Stimulated activated memory B cell treated with anti-CD40 and anti-IgM and Interleukin-4, amounts not matched to agents 10 μg/mL and 1 μg/mL and 100 μg/mL, for 72 hours (primary cell): Measurements from ENCODE around the gene CLDN4.
A peak's percentile ranks its signal among the peaks of the same experiment; 100 is the strongest.
"Not testable (repeated sequence)": the region's sequence is repeated elsewhere in the genome, so short reads cannot be mapped to it uniquely, and the experiment has no call there.

Source experiments
- ATAC-seq: fragments of 150-1000 bp; cut with Tn5 transposase; 2 replicates; pipeline ENCODE4 v1.10.0; 2021
- H3K27ac Mint-ChIP-seq: one replicate; pipeline ENCODE4 v1.8.0; 2022; ENCODE audit warnings: mild to moderate bottlenecking, mixed read lengths
- H3K27me3 Mint-ChIP-seq: one replicate; pipeline ENCODE4 v1.8.0; 2022; ENCODE audit warnings: mixed read lengths
- H3K36me3 Mint-ChIP-seq: one replicate; pipeline ENCODE4 v1.8.0; 2022; ENCODE audit warnings: mixed read lengths
- H3K4me1 Mint-ChIP-seq: one replicate; pipeline ENCODE4 v1.8.0; 2022; ENCODE audit warnings: mixed read lengths
- H3K4me3 Mint-ChIP-seq: one replicate; pipeline ENCODE4 v1.8.0; 2022; ENCODE audit warnings: mild to moderate bottlenecking, moderate library complexity, mixed read lengths
- H3K9me3 Mint-ChIP-seq: one replicate; pipeline ENCODE4 v1.8.0; 2022; ENCODE audit warnings: mixed read lengths

The CLDN4 gene

DNA sequence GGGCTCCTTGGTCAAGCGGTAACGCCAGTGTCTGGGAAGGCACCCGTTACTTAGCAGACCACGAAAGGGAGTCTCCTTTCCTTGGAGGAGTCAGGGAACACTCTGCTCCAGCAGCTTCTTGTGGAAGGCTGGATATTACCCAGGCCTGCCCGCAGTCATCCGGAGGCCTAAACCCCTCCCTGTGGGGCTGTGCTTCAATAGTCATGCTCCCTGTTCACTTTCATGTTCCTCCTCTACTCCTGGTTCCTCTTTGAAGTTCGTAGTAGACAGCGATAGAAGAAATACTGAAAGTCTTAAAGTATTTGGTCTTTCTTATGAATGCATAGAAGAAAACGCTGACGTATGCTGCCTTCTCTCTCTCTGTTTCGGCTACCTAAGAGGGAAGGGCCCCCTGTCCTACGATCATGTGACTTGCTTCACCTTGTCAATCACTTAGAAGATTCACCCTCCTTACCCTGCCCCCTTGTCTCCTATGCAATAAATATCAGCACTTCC lies 15.0 kb downstream of the CLDN4 start:
- Mint-ChIP-seq H3K4me3 (peak overlapping the region; percentile 30), H3K27me3 (peaks cover 16% of the 10 kb centered on the region), H3K27ac (peak overlapping the region; percentile 57), H3K4me1 (peaks cover 39% of the 10 kb centered on the region)
- H3K36me3 Mint-ChIP-seq, H3K9me3 Mint-ChIP-seq, ATAC-seq: not testable (repeated sequence)

DNA sequence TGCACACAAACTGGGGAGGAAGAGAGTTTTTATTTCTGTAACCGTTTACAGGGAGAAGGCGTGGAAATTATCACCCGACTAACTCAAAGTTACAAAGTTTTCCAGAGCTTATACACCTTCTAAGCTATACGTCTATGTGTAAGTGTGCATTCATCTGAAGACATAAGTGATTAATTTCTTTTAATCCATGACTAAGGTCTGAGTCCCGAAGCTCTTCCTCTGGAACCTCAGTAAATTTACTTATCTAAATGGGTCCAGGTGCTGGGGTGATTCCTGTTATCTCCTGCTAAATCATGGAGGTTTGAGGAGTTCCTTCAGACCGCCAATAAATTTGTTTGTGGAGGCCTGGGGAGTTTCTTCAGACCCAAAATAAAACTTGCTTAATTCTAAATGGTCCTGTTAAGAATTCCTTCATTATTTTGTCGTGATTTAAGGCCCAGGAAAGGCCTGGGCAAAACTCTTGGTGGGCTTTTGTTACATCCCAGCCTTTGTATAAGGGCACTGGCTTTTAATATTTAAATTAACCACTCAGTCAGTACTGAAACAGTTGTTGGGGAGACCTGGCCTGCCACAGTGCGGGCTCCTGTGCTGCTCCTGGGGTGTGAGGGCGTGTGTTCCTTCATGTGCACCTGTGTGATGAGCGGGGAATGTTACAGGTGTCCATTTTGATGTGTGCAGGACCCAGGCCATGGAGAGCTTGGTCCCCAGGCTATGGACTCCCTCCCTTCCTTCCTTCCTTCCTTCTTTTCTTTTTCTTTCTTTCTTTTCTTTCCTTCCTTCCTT lies 17.3 kb downstream of the CLDN4 start:
- Mint-ChIP-seq H3K27me3 (peaks cover 17% of the 10 kb centered on the region), H3K9me3 (no peaks in the 10 kb centered on the region), H3K27ac (no peak overlapping the region), H3K36me3 (no peaks in the 10 kb centered on the region), H3K4me3 (no peak overlapping the region), H3K4me1 (peaks cover 45% of the 10 kb centered on the region)
- no peak for ATAC-seq

GRCh38 chr7:73850781-73851207 lies 20.0 kb downstream of the CLDN4 start:
- Mint-ChIP-seq H3K4me1 (peaks cover 32% of the 10 kb centered on the region), H3K27ac (no peak overlapping the region), H3K9me3 (no peaks in the 10 kb centered on the region), H3K36me3 (no peaks in the 10 kb centered on the region), H3K4me3 (no peak overlapping the region), H3K27me3 (peaks cover 39% of the 10 kb centered on the region)
- ATAC-seq: no peak

DNA sequence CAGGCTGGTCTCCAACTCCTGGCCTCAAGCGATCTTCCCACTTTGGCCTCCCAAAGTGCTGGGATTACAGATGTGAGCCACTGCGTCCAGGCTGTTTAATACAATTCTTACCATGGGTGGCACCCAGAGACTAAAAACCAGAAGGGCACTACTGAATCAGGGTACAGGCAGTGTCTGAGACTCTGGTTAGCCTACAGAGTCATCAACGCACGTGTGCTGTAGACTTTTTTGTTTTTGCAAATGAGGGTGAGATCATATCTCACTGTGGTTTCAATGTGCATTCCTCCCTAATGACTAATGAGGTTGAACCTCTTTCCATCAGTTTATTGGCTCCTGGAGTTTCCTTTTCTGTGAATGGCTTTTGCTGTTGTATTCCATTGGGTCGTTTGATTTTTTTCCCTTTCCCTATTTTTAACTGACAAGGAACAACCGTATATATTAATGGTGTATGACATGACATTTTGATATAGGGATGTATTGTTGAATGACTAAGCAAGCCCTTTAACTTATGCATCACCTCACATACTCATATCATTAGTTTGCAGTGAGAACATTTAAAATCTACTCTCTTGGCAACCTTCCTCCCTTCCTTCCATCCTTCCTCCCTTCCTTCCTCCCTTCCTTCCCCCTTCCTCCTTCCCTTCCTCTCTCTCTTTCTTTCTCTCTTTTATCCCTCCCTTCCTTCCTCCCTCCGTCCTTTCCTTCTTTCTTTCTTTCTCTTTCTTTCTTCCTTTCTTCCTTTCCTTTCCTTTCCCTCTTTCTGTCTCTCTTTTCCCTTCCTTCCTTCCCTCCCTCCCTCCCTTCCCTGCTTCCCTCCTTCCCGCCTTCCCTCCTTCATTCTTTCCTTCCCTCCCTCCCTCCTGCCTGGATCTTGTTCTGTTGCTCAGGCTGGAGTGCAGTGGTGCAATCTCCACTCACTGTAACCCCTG lies 20.9 kb downstream of the CLDN4 start:
- Mint-ChIP-seq H3K4me3 (no peak overlapping the region), H3K4me1 (peaks cover 28% of the 10 kb centered on the region), H3K36me3 (no peaks in the 10 kb centered on the region), H3K27ac (no peak overlapping the region), H3K27me3 (peaks cover 48% of the 10 kb centered on the region), H3K9me3 (no peaks in the 10 kb centered on the region)
- ATAC-seq: peak; percentile 84

GRCh38 chr7:73852500-73852899 lies 21.7 kb downstream of the CLDN4 start:
- peaks cover 56% of the 10 kb centered on the region for H3K27me3 Mint-ChIP-seq

GRCh38 chr7:73856941-73857340 lies 26.1 kb downstream of the CLDN4 start:
- Mint-ChIP-seq H3K36me3 (no peaks in the 10 kb centered on the region), H3K27ac (no peak overlapping the region), H3K4me1 (peaks cover 14% of the 10 kb centered on the region), H3K9me3 (peaks cover 7% of the 10 kb centered on the region), H3K4me3 (no peak overlapping the region), H3K27me3 (peaks cover 79% of the 10 kb centered on the region)
- ATAC-seq: peak; percentile 5

More at GRCh38 chr7:73852500-73852899, 21.7 kb downstream of the CLDN4 start:
- Mint-ChIP-seq H3K4me3 (no peak overlapping the region), H3K27ac (no peak overlapping the region), H3K4me1 (peaks cover 28% of the 10 kb centered on the region), H3K36me3 (no peaks in the 10 kb centered on the region), H3K9me3 (no peaks in the 10 kb centered on the region)
- no peak for ATAC-seq

DNA sequence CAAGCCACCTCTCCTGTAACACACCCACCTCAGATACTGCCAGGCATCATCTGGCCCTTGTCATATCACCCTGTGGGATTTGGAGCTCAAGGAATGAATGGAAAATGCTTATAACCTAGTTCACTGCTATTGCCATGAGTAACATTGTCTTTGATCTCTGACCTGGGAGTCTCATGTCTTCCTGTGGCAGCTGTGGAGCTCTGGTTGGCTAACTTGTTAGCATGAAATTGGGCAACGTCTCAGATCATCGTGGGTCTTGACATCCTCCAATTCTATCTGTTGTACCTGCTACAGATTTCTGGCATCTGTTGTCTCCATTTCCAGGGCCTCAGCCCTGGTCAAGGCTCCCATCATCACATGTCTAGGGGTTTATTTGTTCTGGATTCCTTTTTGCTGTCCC lies 28.0 kb downstream of the CLDN4 start:
- H3K4me3 Mint-ChIP-seq: no peak overlapping the region

DNA sequence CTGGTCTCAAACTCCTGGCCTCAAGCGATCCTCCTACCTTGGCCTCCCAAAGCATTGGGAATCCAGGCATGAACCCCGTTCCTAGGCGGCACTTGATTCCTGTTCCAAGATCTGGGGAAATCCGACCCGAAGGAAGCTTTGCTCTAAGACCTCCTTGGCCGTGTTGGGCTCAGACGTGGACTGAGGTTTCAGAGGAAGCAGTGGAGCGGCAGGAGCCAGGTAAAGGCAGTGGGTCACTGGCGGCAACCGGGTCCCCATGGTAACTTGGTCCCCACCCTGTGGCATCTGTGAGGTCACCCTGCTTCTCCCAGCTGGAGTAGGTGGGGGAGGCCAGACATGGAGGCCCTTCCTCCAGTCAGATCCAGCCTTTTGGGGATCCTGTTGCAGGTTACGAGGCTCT lies 30.1 kb downstream of the CLDN4 start, which contains the start of gene TMEM270:
TSS of gene TMEM270 (plus strand) at position 301 of the 400 bp plus-strand sequence. CDS start at position 337, 36 bp downstream.
- no peak within 1 kb of the TSS for H3K27ac Mint-ChIP-seq
- peaks cover 3% of the 10 kb centered on the region for H3K4me1 Mint-ChIP-seq
- H3K27me3 Mint-ChIP-seq: peaks cover 68% of the 10 kb centered on the region
- ATAC-seq: no peak
- H3K4me3 Mint-ChIP-seq: no peak within 1 kb of the TSS
- H3K36me3 Mint-ChIP-seq: no peaks in the 10 kb centered on the region
- H3K9me3 Mint-ChIP-seq: peaks cover 7% of the 10 kb centered on the region

More for the DNA sequence above, 28.0 kb downstream of the CLDN4 start:
- Mint-ChIP-seq H3K9me3 (peaks cover 7% of the 10 kb centered on the region), H3K27ac (no peak overlapping the region), H3K4me1 (peaks cover 10% of the 10 kb centered on the region), H3K36me3 (no peaks in the 10 kb centered on the region), H3K27me3 (peaks cover 84% of the 10 kb centered on the region)
- ATAC-seq: no peak

DNA sequence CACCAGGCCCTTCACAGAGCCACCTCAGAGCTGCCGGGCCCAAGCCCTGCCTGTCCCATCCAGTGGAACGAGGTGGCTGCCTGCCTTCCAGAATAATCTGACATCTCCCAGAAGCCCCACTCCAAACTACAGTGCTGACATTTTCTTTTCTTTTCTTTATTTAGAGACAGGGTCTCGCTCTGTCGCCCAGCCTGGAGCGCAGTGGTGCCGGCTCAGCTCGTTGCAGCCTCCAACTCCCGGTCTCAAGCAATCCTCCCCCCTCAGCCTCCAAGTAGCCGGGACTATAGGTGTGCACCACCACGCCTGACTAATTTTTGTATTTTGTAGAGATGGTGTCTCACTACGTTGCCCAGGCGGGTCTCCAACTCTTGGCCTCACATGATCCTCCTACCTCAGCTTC lies 30.5 kb downstream of the CLDN4 start:
- no peak for ATAC-seq
- no peak overlapping the region for H3K4me3 Mint-ChIP-seq
- H3K4me1 Mint-ChIP-seq: no peaks in the 10 kb centered on the region
- no peaks in the 10 kb centered on the region for H3K36me3 Mint-ChIP-seq
- peaks cover 7% of the 10 kb centered on the region for H3K9me3 Mint-ChIP-seq
- no peak overlapping the region for H3K27ac Mint-ChIP-seq
- peaks cover 64% of the 10 kb centered on the region for H3K27me3 Mint-ChIP-seq

- no peak for ATAC-seq
- H3K36me3 Mint-ChIP-seq: no peaks in the 10 kb centered on the region
Measured at GRCh38 chr7:73864981-73865711, 34.4 kb downstream of the CLDN4 start.

GRCh38 chr7:73865738-73866445 lies 35.1 kb downstream of the CLDN4 start:
- H3K27me3 Mint-ChIP-seq: peaks cover 51% of the 10 kb centered on the region
- no peaks in the 10 kb centered on the region for H3K36me3 Mint-ChIP-seq
- peak; percentile 42 for ATAC-seq
- H3K9me3 Mint-ChIP-seq: peaks cover 3% of the 10 kb centered on the region
- H3K4me3 Mint-ChIP-seq: no peak overlapping the region
- no peak overlapping the region for H3K27ac Mint-ChIP-seq
- no peaks in the 10 kb centered on the region for H3K4me1 Mint-ChIP-seq

More at GRCh38 chr7:73864981-73865711, 34.4 kb downstream of the CLDN4 start:
- no peaks in the 10 kb centered on the region for H3K4me1 Mint-ChIP-seq
- H3K9me3 Mint-ChIP-seq: peaks cover 3% of the 10 kb centered on the region
- H3K27ac Mint-ChIP-seq: no peak overlapping the region
- H3K27me3 Mint-ChIP-seq: peaks cover 51% of the 10 kb centered on the region
- no peak overlapping the region for H3K4me3 Mint-ChIP-seq

DNA sequence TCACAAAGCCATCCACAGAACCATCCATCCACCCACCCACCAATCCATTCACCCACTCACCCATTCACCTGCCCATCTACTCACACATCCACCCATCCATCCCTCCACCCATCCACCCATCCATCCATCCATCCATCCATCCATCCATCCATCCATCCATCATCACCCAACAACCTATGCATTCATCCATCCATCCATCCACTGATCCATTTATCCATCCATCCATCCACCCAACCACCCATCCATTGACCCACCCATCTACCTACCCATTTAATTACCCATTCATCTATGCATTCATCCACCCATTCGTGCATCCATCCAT lies 35.6 kb downstream of the CLDN4 start:
- no peak for ATAC-seq
- Mint-ChIP-seq H3K9me3 (peaks cover 3% of the 10 kb centered on the region), H3K4me3 (no peak overlapping the region), H3K27me3 (peaks cover 48% of the 10 kb centered on the region), H3K27ac (no peak overlapping the region), H3K4me1 (no peaks in the 10 kb centered on the region), H3K36me3 (no peaks in the 10 kb centered on the region)

GRCh38 chr7:73869011-73869798 lies 38.4 kb downstream of the CLDN4 start:
- peaks cover 31% of the 10 kb centered on the region for H3K27me3 Mint-ChIP-seq
- ATAC-seq: no peak
- no peaks in the 10 kb centered on the region for H3K36me3 Mint-ChIP-seq

GRCh38 chr7:73870041-73870492 lies 39.3 kb downstream of the CLDN4 start:
- Mint-ChIP-seq H3K36me3 (no peaks in the 10 kb centered on the region), H3K4me3 (no peak overlapping the region), H3K27ac (no peak overlapping the region), H3K4me1 (no peaks in the 10 kb centered on the region), H3K27me3 (peaks cover 31% of the 10 kb centered on the region), H3K9me3 (peaks cover 3% of the 10 kb centered on the region)
- no peak for ATAC-seq

More at GRCh38 chr7:73869011-73869798, 38.4 kb downstream of the CLDN4 start:
- no peak overlapping the region for H3K4me3 Mint-ChIP-seq
- no peak overlapping the region for H3K27ac Mint-ChIP-seq
- peaks cover 3% of the 10 kb centered on the region for H3K9me3 Mint-ChIP-seq
- no peaks in the 10 kb centered on the region for H3K4me1 Mint-ChIP-seq
